Measurements from ENCODE around the gene PAX5. TPM values are rescaled to one million over a fixed set of nuclear protein-coding genes. Genes with fewer than 3 reads are reported as not detected.

PAX5 gene
- polyA plus RNA-seq, 1 of the 3 experiments (the other 2 are of a cell fraction) = 0.05 TPM

DNA sequence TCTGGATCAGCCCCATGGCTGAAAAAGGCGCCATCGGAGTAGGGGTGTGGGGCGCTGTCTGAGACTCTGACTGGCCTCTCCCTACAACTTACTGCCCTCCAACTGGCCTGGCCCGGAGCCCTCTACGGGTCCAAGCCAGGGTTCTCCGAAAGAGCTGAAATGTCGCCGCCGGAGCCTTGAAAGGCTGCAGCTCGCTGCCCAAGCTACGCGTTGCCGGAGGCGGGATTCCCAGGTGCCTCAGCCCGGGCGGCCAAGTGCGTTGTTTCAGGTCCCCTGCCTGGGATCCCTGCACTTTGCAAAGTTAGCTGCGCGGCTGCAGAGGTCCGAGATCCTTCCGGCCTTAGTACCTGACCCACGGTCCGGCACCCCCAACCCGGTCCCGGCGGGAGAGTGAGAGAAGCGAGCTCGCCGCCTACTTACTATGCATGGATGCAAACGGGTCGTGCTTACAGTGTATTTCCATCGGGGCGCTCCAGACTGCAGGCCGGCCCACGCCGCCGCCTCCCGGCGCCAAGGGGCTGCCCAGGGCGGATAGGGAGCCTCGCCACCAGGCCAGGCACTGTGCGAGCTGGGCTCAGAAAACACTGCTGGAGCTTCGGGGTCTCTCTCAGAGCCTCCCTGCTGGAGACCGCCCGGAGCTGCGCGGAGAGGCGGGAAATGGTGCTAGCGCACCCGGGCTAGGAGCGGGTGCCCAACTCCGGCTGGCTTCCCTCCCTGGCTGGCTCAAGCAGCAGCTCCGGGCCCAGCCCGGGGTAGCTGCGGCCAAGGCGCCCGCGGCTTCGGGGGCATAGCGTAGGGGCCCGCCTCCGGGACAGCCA, 7.7 kb downstream of the PAX5 start:
- POLR2A ChIA-PET = interaction anchor here (1.4 kb wide), 1 partner anchor 10 kb away, joined by 4 read pairs; no protein-coding TSS in a partner anchor
- H3K27me3 ChIP-seq (ENCODE audit: insufficient read depth) = peaks cover 57% of the 10 kb centered on the region
- H3F3A ChIP-seq (replicated peaks; ENCODE audit: insufficient read depth) = no peaks in the 10 kb centered on the region
- peak overlapping the region; percentile 87; the same call in 1 of the 2 replicates for H3K4me2 ChIP-seq
- CTCF ChIA-PET = interaction anchor here (1.0 to 2.7 kb wide), 6 partner anchors 12 to 236 kb away, joined by 3 to 14 read pairs (median 4); no protein-coding TSS in a partner anchor
- TF ChIP-seq EZH2phosphoT487 (IDR thresholded peaks at IDR 0.05; ENCODE audit: borderline replicate concordance, low read depth) = no peak; the same call in 1 of the 2 replicates
- peak; percentile 17; the same call in 1 of the 2 replicates for TF ChIP-seq MXI1 (IDR thresholded peaks at IDR 0.05; ENCODE audit: low read depth, low read length)
- TF ChIP-seq FOXJ3 (CRISPR knock-in tag; IDR thresholded peaks at IDR 0.05) = 0 out of 2 replicates have a peak, but pooled peaks have one; percentile 19
- peaks cover 4 to 15% of the 10 kb centered on the region in 2 experiments; a peak in 2 of 4 replicates for H3K4me1 ChIP-seq (ENCODE audit: control insufficient read depth in 1 of 2, insufficient read depth in 2 of 2, low read depth in 1 of 2, low read length in 1 of 2)
- no peak overlapping the region for H2AFZ ChIP-seq (ENCODE audit: low read depth)
- peak; percentile 80 for DNase-seq
- H3K79me2 ChIP-seq (ENCODE audit: insufficient read depth) = no peaks in the 10 kb centered on the region
- no peaks in the 10 kb centered on the region for H3K9me3 ChIP-seq
- 5% methylated on average over 16 of the region's 62 CpGs for WGBS (ENCODE audit: low lambda C conversion rate)
- H4K20me1 ChIP-seq (ENCODE audit: insufficient read depth) = 0 out of 2 replicates have a peak, but pooled peaks cover 5% of the 10 kb centered on the region
- H3K9ac ChIP-seq = no peak overlapping the region
- peak overlapping the region in 1 of 2 experiments; percentile 46; a peak in 3 of 4 replicates for H3K4me3 ChIP-seq (ENCODE audit: low read depth in 2 of 2, low read length in 1 of 2)
- H3K27ac ChIP-seq (ENCODE audit: low read depth in 2 of 2, low read length in 1 of 2) = no peak overlapping the region
- H3K36me3 ChIP-seq (replicated peaks in 1 of 2; ENCODE audit: control insufficient read depth in 1 of 2, insufficient read depth in 2 of 2, low read length in 1 of 2) = no peaks in the 10 kb centered on the region
- no peaks in the 10 kb centered on the region for H3K9me2 ChIP-seq

DNA sequence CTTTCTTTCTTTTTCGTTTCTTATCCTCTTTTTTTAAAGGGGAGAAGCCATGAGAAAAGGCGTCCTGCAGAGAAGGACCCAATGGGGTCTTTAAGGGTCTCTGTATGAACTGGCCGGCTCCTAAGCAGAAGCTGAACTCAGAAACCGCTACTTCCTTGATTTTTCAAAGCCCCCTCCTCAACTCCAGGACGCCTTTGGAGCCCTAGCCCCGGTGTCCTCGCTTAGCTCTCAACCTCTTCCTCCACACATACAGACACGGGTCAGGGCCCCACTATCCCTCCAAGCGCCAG, 8.3 kb downstream of the PAX5 start:
- POLR2A ChIA-PET = no interaction called here
- Histone ChIP-seq H3K4me3 (ENCODE audit: low read depth in 2 of 2, low read length in 1 of 2) (peak overlapping the region in 1 of 2 experiments; percentile 46; a peak in 2 of 4 replicates), H3K27ac (ENCODE audit: low read depth in 2 of 2, low read length in 1 of 2) (no peak overlapping the region), H3K9me2 (no peaks in the 10 kb centered on the region), H3K79me2 (ENCODE audit: insufficient read depth) (no peaks in the 10 kb centered on the region), H3K27me3 (ENCODE audit: insufficient read depth) (peaks cover 51% of the 10 kb centered on the region), H3K4me2 (peak overlapping the region; percentile 87; the same call in 1 of the 2 replicates), H3K9ac (no peak overlapping the region), H4K20me1 (ENCODE audit: insufficient read depth) (0 out of 2 replicates have a peak, but pooled peaks cover 5% of the 10 kb centered on the region), H3K36me3 (replicated peaks in 1 of 2; ENCODE audit: control insufficient read depth in 1 of 2, insufficient read depth in 2 of 2, low read length in 1 of 2) (no peaks in the 10 kb centered on the region), H3K4me1 (ENCODE audit: control insufficient read depth in 1 of 2, insufficient read depth in 2 of 2, low read depth in 1 of 2, low read length in 1 of 2) (peaks cover 4 to 15% of the 10 kb centered on the region in 2 experiments; a peak in 2 of 4 replicates), H3F3A (replicated peaks; ENCODE audit: insufficient read depth) (no peaks in the 10 kb centered on the region), H2AFZ (ENCODE audit: low read depth) (no peak overlapping the region), H3K9me3 (no peaks in the 10 kb centered on the region)
- no peak for DNase-seq
- WGBS (ENCODE audit: low lambda C conversion rate) = 16% methylated on average over 9 of the region's 9 CpGs
- TF ChIP-seq NRF1 (IDR thresholded peaks at IDR 0.05; ENCODE audit: low read depth, low read length) = no peak
- TF ChIP-seq RCOR1 (IDR thresholded peaks at IDR 0.05; ENCODE audit: low read length) = no peak
- no peak for TF ChIP-seq MEF2A (IDR thresholded peaks at IDR 0.05; ENCODE audit: borderline replicate concordance, low read depth)
- TF ChIP-seq RAD21 (IDR thresholded peaks at IDR 0.05; ENCODE audit: low read length) = no peak
- CTCF ChIA-PET = interaction anchor here (1.0 to 2.7 kb wide), 6 partner anchors 12 to 236 kb away, joined by 3 to 14 read pairs (median 4); no protein-coding TSS in a partner anchor

DNA sequence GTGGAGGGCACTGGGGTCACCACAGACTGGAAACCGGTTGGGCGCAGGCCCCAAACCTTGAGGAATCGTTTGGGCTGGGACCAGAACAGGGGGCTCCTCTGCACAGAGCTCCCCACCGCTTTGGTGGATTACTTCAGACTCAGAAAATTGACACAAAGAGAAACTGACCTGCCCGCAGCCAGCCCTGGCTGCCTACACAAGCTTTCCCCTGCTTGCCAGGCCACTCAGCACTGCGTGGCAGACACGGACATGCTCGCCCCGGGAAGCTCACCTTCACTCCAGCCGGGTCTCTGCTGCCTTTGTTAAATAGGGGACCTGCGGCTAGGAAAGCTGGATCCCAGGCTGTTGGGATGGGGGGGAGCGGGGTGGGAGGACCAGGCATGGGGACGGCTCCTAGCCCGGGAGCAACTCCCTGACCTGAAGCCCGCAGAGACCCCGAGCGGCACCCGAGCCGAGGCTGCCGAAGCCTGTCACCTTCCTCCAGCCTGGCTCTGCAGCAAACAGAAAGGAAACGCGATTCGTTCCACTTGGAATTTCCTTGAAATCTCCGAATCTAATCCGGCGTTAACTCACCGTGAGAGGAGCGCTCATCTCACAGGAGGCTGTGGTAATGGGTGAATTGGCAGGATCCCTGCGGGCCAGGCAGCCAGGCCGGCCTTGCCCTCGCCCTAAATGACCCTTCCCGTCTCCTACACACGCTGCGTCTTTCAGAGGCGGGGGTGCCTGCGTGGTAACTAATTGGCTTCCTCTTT, 8.8 kb downstream of the PAX5 start:
- Histone ChIP-seq H3K4me1 (ENCODE audit: control insufficient read depth in 1 of 2, insufficient read depth in 2 of 2, low read depth in 1 of 2, low read length in 1 of 2) (peaks cover 4 to 15% of the 10 kb centered on the region in 2 experiments; a peak in 2 of 4 replicates), H4K20me1 (ENCODE audit: insufficient read depth) (0 out of 2 replicates have a peak, but pooled peaks cover 5% of the 10 kb centered on the region), H3K9ac (no peak overlapping the region), H3K79me2 (ENCODE audit: insufficient read depth) (no peaks in the 10 kb centered on the region), H3F3A (replicated peaks; ENCODE audit: insufficient read depth) (no peaks in the 10 kb centered on the region), H3K27me3 (ENCODE audit: insufficient read depth) (peaks cover 47% of the 10 kb centered on the region), H2AFZ (ENCODE audit: low read depth) (no peak overlapping the region), H3K9me2 (no peaks in the 10 kb centered on the region), H3K27ac (ENCODE audit: low read depth in 2 of 2, low read length in 1 of 2) (no peak overlapping the region), H3K4me2 (peak overlapping the region; percentile 87; the same call in 1 of the 2 replicates), H3K4me3 (ENCODE audit: low read depth in 2 of 2, low read length in 1 of 2) (peak overlapping the region in 1 of 2 experiments; percentile 46; a peak in 2 of 4 replicates), H3K9me3 (no peaks in the 10 kb centered on the region), H3K36me3 (replicated peaks in 1 of 2; ENCODE audit: control insufficient read depth in 1 of 2, insufficient read depth in 2 of 2, low read length in 1 of 2) (no peaks in the 10 kb centered on the region)
- DNase-seq = no peak
- WGBS (ENCODE audit: low lambda C conversion rate) = 52% methylated on average over 17 of the region's 36 CpGs
- ChIA-PET POLR2A (no interaction called here), CTCF (interaction anchor here (1.0 to 2.7 kb wide), 5 partner anchors 12 to 152 kb away, joined by 3 to 14 read pairs (median 3); no protein-coding TSS in a partner anchor)
- TF ChIP-seq TAF1 (IDR thresholded peaks at IDR 0.05; ENCODE audit: borderline replicate concordance, low read depth, low read length) (no peak), EP300 (IDR thresholded peaks at IDR 0.05; ENCODE audit: borderline replicate concordance in 1 of 2, low read depth in 1 of 2, low read length in 1 of 2) (no peak), FOXJ3 (CRISPR knock-in tag; IDR thresholded peaks at IDR 0.05) (no peak), FOSL2 (IDR thresholded peaks at IDR 0.05; ENCODE audit: borderline replicate concordance, low read depth) (no peak), GABPA (IDR thresholded peaks at IDR 0.05; ENCODE audit: low read depth) (no peak), CHD2 (IDR thresholded peaks at IDR 0.05; ENCODE audit: low read length, partially characterized antibody) (no peak), YY1 (IDR thresholded peaks at IDR 0.05; ENCODE audit: low read depth) (no peak), SIN3A (IDR thresholded peaks at IDR 0.05; ENCODE audit: borderline replicate concordance, low read depth, low read length) (no peak), POLR2AphosphoS5 (IDR thresholded peaks at IDR 0.05; ENCODE audit: low read depth, low read length) (no peak)
- TF ChIP-seq, protein P1, sequence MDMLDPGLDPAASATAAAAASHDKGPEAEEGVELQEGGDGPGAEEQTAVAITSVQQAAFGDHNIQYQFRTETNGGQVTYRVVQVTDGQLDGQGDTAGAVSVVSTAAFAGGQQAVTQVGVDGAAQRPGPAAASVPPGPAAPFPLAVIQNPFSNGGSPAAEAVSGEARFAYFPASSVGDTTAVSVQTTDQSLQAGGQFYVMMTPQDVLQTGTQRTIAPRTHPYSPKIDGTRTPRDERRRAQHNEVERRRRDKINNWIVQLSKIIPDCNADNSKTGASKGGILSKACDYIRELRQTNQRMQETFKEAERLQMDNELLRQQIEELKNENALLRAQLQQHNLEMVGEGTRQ (IDR thresholded peaks at IDR 0.05; ENCODE audit: borderline replicate concordance, low read depth, low read length) = no peak
- TF ChIP-seq, protein P2, sequence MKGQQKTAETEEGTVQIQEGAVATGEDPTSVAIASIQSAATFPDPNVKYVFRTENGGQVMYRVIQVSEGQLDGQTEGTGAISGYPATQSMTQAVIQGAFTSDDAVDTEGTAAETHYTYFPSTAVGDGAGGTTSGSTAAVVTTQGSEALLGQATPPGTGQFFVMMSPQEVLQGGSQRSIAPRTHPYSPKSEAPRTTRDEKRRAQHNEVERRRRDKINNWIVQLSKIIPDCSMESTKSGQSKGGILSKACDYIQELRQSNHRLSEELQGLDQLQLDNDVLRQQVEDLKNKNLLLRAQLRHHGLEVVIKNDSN (IDR thresholded peaks at IDR 0.05; ENCODE audit: borderline replicate concordance, low read depth) = no peak
